HG02571 (cell line): Measurements from ENCODE around the gene MARCHF11.

Source experiments
- ATAC-seq: cut with Tn5 transposase; IDR thresholded peaks from one replicate; pipeline ENCODE4 v1.9.1; 2021; ENCODE audit warnings: mild to moderate bottlenecking, moderate library complexity; ENCODE audit not compliant: unreplicated experiment

The MARCHF11 gene

GRCh38 chr5:16061163-16061562, 118.4 kb downstream of the MARCHF11 start:
- no peak for ATAC-seq

- ATAC-seq: no peak
Measured at GRCh38 chr5:16057277-16057676, 122.3 kb downstream of the MARCHF11 start.

GRCh38 chr5:16051246-16051755, 128.3 kb downstream of the MARCHF11 start:
- no peak for ATAC-seq

- no peak for ATAC-seq
Measured at GRCh38 chr5:16050414-16050813, 129.2 kb downstream of the MARCHF11 start.

- ATAC-seq: no peak
Measured at GRCh38 chr5:16049761-16050160, 129.8 kb downstream of the MARCHF11 start.

- ATAC-seq: no peak
Measured at GRCh38 chr5:16048132-16048531, 131.5 kb downstream of the MARCHF11 start.

GRCh38 chr5:16043349-16043965, 136.1 kb downstream of the MARCHF11 start:
- no peak for ATAC-seq

- ATAC-seq: no peak
Measured at GRCh38 chr5:16037121-16037845, 142.3 kb downstream of the MARCHF11 start.

GRCh38 chr5:16034319-16035001, 145.1 kb downstream of the MARCHF11 start:
- no peak for ATAC-seq

- ATAC-seq: no peak
Measured at GRCh38 chr5:16033187-16033925, 146.2 kb downstream of the MARCHF11 start.

- ATAC-seq: no peak
Measured at GRCh38 chr5:16028708-16029107, 150.9 kb downstream of the MARCHF11 start.

GRCh38 chr5:16025681-16026080, 153.9 kb downstream of the MARCHF11 start:
- no peak for ATAC-seq

GRCh38 chr5:16018970-16019369, 160.6 kb downstream of the MARCHF11 start:
- ATAC-seq: no peak

- ATAC-seq: no peak
Measured at GRCh38 chr5:16017720-16018119, 161.9 kb downstream of the MARCHF11 start.
